Activated B cell treated with CpG ODN at 0.5 μM for 24 hours (primary cell): ENCODE measurements around the gene DBX1. TPM values are rescaled to one million over a fixed set of nuclear protein-coding genes. Genes with fewer than 3 reads are reported as not detected.

Experiments
- ATAC-seq: fragments of 200-7000 bp; cut with Tn5 transposase; one replicate; pipeline ENCODE4 v1.10.0; 2021; ENCODE audit warnings: low read depth, mild to moderate bottlenecking, moderate library complexity
- CTCF ChIA-PET: fragments of 350-600 bp; sonication (Branson Sonifier 250); formaldehyde crosslinking; loops from one replicate; lab custom pipeline; 2021; ENCODE audit warnings: antibody characterized with exemption; lab: Charles Lee
- POLR2A ChIA-PET: fragments of 350-600 bp; sonication (Branson Sonifier 250); formaldehyde crosslinking; loops from one replicate; lab custom pipeline; 2021; ENCODE audit warnings: antibody characterized with exemption; lab: Charles Lee
- DNase-seq: peaks from one replicate; pipeline ENCODE4 v3.0.0; 2022
- H3K27ac Mint-ChIP-seq: one replicate; pipeline ENCODE4 v1.8.0; 2020; ENCODE audit warnings: mixed read lengths
- H3K27me3 Mint-ChIP-seq: one replicate; pipeline ENCODE4 v1.8.0; 2021; ENCODE audit warnings: mixed read lengths
- H3K36me3 Mint-ChIP-seq: one replicate; pipeline ENCODE4 v1.8.0; 2021; ENCODE audit warnings: low read depth, mixed read lengths
- H3K4me1 Mint-ChIP-seq: one replicate; pipeline ENCODE4 v1.8.0; 2021; ENCODE audit warnings: mixed read lengths
- H3K4me3 Mint-ChIP-seq: one replicate; pipeline ENCODE4 v1.8.0; 2020; ENCODE audit warnings: mild to moderate bottlenecking, mixed read lengths
- H3K9me3 Mint-ChIP-seq: one replicate; pipeline ENCODE4 v1.8.0; 2020; ENCODE audit warnings: mixed read lengths
- intact Hi-C: fragments of 100-400 bp; cut with micrococcal nuclease; formaldehyde crosslinking; loops from one replicate; pipeline ENCODE4 v1.15.1; 2024
- total RNA-seq: library from RNA; stranded (reverse); gene quantifications from 2 replicates; pipeline ENCODE4 v1.2.3, GENCODE V29; 2022
- TF ChIP-seq, protein P1 (sequence below): fragments of 200-600 bp; IDR thresholded peaks from one replicate; pipeline ENCODE4 v1.8.0; 2022; ENCODE audit warnings: antibody characterized with exemption, mild to moderate bottlenecking

DBX1 gene
- total RNA-seq, result not detected in 2 replicates

DNA sequence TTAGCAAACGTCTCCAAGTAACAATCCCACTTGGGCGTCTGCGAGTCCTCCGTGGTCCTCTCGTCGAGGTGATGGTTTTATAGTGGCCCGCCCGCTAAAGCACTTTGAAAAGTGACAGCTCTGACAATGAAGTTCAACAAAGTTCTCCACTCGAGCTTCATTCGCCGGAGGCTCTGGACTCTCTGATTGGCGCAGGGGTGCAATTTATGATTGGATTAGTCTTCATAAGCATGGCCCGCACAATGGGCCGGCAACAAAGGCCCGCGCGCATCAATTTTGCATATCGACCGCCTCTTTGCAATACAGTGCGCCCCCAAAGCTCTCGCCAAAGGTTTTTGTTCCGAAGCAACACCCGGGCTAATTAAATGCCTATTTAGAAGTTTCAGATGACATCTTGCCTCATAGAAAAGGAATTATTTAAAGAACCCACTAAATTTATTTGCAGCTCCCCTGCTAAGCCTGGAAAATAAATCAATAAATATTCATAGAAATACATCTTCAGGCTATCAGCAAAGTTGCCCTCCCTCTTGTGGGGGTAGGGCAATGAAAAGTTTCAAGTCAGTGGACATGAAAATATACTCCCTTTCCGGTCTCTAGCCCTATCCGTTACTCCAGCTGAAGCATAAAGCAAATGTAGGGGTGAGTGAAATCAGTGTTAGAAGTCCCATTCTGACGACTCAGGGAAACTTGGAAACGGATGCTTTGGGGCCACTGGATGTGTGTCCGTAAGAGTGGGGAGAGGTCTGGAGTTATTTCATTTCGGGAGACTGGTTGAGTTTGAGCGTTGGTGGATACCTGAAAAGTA is at the start of gene DBX1:
DBX1 (minus strand) TSS at position 51 of the 805 bp plus-strand sequence. CDS start 151 bp downstream, outside the sequence.
- DNase-seq, result no peak
- ChIA-PET POLR2A (no interaction called here), CTCF (no interaction called here)
- TF ChIP-seq, protein P1, sequence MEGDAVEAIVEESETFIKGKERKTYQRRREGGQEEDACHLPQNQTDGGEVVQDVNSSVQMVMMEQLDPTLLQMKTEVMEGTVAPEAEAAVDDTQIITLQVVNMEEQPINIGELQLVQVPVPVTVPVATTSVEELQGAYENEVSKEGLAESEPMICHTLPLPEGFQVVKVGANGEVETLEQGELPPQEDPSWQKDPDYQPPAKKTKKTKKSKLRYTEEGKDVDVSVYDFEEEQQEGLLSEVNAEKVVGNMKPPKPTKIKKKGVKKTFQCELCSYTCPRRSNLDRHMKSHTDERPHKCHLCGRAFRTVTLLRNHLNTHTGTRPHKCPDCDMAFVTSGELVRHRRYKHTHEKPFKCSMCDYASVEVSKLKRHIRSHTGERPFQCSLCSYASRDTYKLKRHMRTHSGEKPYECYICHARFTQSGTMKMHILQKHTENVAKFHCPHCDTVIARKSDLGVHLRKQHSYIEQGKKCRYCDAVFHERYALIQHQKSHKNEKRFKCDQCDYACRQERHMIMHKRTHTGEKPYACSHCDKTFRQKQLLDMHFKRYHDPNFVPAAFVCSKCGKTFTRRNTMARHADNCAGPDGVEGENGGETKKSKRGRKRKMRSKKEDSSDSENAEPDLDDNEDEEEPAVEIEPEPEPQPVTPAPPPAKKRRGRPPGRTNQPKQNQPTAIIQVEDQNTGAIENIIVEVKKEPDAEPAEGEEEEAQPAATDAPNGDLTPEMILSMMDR, result no peak
- Mint-ChIP-seq H3K4me3 (no peak within 1 kb of the TSS), H3K27me3 (peaks cover 78% of the 10 kb centered on the region), H3K36me3 (peaks cover 2% of the 10 kb centered on the region), H3K4me1 (peaks cover 24% of the 10 kb centered on the region), H3K27ac (no peak within 1 kb of the TSS), H3K9me3 (peaks cover 3% of the 10 kb centered on the region)
- intact Hi-C loops, result no loop called here
- no peak for ATAC-seq

DNA sequence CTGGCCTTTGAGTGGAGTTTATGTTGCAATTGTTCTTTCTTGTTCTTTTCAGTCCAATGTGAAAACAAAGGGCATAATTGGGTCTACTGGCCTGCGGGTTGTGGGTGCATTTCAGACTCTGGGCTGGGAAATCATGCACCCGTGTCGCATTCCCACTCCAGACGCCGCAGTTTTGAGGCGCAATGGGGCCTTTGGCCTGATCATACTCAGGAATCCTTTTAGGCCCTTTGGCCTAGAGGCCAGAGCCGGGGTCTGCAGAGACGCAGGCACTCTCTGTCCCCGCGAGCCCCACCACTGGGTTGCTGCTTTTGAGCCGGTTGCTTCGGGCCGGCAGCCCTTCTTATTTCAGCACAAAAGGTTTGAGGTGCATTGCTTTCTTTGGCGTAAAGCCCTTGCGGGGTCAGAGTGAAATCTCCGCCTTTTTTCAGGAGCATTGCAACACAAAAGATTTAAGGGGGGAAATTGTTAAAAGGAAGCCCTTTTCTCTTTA is 48.4 kb upstream of the DBX1 start:
- ChIA-PET CTCF (no interaction called here), POLR2A (no interaction called here)
- ATAC-seq, result no peak
- Mint-ChIP-seq H3K27me3 (peaks cover 40% of the 10 kb centered on the region), H3K36me3 (no peaks in the 10 kb centered on the region), H3K27ac (no peak overlapping the region), H3K4me1 (no peaks in the 10 kb centered on the region), H3K9me3 (no peaks in the 10 kb centered on the region), H3K4me3 (no peak overlapping the region)
- intact Hi-C loops, result no loop called here
- DNase-seq, result no peak
- TF ChIP-seq, protein P1, result no peak

DNA sequence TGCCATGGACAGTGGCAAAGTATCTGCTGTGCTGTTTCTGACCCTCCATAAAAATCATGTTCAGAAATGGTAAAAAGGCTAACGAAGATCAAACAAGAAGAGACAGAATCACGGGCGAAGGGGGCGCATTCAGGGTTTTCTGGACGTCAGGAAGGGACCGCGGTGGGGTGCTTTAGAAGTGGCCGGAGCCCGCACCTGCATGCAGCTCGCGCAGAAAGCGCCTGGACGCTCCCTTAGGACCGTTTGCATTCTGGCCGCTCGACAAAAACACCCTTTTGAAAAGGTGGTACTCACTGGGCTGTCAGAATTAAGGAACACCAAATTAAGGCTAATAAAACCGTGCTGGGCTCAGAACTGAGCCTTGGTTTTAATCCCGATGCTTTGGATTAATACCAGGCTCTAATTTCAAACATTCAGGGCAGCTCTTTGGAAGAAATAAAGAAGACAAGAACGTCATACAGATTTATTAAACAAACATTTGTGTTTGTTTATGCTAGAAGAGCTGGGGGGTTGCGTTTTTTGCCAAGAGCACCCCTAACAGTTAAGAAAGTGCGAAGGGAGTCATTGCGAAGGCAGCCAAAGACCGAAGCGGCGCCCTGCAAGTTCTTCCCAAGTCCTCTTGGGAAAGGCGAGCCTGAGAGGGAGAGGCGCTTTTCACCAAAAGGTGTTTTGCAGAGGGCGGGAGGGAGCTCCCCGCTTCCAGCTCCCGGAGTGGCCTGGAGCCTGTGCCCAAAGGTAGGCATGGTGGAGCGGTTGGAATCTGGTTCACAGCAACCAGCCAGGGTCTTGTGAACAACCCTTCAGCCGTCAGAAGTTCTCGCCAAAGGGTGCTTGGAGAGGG is 47.7 kb upstream of the DBX1 start:
- no peak overlapping the region for H3K4me3 Mint-ChIP-seq
- POLR2A ChIA-PET, result no interaction called here

DNA sequence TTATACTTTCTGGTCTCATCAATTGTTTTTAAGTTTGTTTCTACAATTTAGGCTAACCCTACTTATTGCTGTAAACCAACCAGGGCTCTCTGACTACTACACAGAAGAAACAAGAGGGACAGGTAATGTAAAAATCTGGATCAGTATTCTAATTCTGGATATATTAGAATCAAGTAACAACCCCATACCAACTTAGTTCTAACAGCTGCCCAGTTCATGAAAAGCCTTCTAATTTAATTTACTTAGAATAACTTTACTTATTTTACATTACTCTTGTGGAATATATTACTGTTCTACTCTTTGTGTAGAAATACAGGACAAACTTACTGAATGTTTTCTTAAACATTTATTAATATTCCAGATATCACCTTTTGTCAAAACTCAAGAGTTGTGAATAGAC is 45.5 kb upstream of the DBX1 start:
- H3K27me3 Mint-ChIP-seq, result peaks cover 55% of the 10 kb centered on the region
- H3K36me3 Mint-ChIP-seq, result no peaks in the 10 kb centered on the region
- intact Hi-C loops, result no loop called here
- POLR2A ChIA-PET, result no interaction called here
- CTCF ChIA-PET, result no interaction called here
- no peaks in the 10 kb centered on the region for H3K4me1 Mint-ChIP-seq
- H3K9me3 Mint-ChIP-seq, result no peaks in the 10 kb centered on the region
- TF ChIP-seq, protein P1, result no peak
- no peak overlapping the region for H3K4me3 Mint-ChIP-seq
- H3K27ac Mint-ChIP-seq, result no peak overlapping the region
- DNase-seq, result no peak
- ATAC-seq, result no peak

More for the DNA sequence above, 47.7 kb upstream of the DBX1 start:
- Mint-ChIP-seq H3K9me3 (no peaks in the 10 kb centered on the region), H3K36me3 (no peaks in the 10 kb centered on the region), H3K27ac (no peak overlapping the region), H3K27me3 (peaks cover 45% of the 10 kb centered on the region), H3K4me1 (no peaks in the 10 kb centered on the region)
- no peak for DNase-seq
- TF ChIP-seq, protein P1, result no peak
- CTCF ChIA-PET, result no interaction called here
- intact Hi-C loops, result no loop called here
- no peak for ATAC-seq

DNA sequence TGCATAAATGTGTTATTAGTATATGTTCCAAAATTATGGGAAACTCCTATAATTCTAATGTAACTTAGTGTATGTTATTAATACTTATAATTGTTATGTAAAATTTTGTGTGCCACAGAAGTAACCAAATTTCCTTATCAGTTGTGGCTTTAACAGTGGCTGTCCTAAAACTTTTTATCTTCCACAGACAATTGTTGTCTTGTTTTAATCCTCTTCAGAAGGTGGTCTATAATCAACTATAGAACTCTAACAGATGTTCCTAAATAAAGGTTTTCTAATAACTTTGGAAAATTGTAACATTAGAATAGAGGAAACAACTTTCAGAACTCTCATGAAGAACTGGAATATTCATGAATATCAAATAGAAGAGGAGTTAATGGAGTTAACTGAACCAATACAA is 44.4 kb upstream of the DBX1 start:
- intact Hi-C loops, result no loop called here
- CTCF ChIA-PET, result no interaction called here
- peaks cover 46% of the 10 kb centered on the region for H3K27me3 Mint-ChIP-seq
- POLR2A ChIA-PET, result no interaction called here
- ATAC-seq, result no peak
- no peak for DNase-seq
- H3K27ac Mint-ChIP-seq, result no peak overlapping the region
- H3K4me3 Mint-ChIP-seq, result no peak overlapping the region
- no peaks in the 10 kb centered on the region for H3K9me3 Mint-ChIP-seq
- TF ChIP-seq, protein P1, result no peak
- H3K36me3 Mint-ChIP-seq, result no peaks in the 10 kb centered on the region
- no peaks in the 10 kb centered on the region for H3K4me1 Mint-ChIP-seq
